HEK293 (cell line): ENCODE data around the gene AGAP3.

Experiments used
- CTCF ChIA-PET: fragments of 350-600 bp; formaldehyde crosslinking; extraction: SDS; loops from one replicate; lab custom pipeline; 2021; ENCODE audit warnings: antibody characterized with exemption; lab: Yijun Ruan, JAX
- POLR2A ChIA-PET: fragments of 300-600 bp; formaldehyde crosslinking; extraction: SDS; loops from one replicate; lab custom pipeline; 2020; ENCODE audit warnings: antibody characterized with exemption, inconsistent platforms; lab: Yijun Ruan, JAX
- H3K27ac ChIP-seq: fragments of 200-500 bp; sonication (Bioruptor generic); 2 replicates; pipeline ENCODE4 v1.5.1; 2014; ENCODE audit warnings: low read depth, low read length, control low read depth, inconsistent platforms; ENCODE audit errors: extremely low read depth
- H3K36me3 ChIP-seq, 2 experiments: fragments of 200-500 bp in 1 of 2; sonication (Bioruptor generic) in 1 of 2; 1 replicate in 1 of 2; 2 replicates in 1 of 2; pipeline ENCODE4 v1.5.1; 2014 to 2017; ENCODE audit warnings: inconsistent platforms in 2 of 2, low read length in 2 of 2; ENCODE audit not compliant: control insufficient read depth in 2 of 2, insufficient read depth in 1 of 2
- H3K4me1 ChIP-seq: fragments of 200-500 bp; sonication (Bioruptor generic); 2 replicates; pipeline ENCODE4 v1.5.1; 2014; ENCODE audit warnings: mild to moderate bottlenecking, low read length, inconsistent platforms; ENCODE audit not compliant: control insufficient read depth, insufficient read depth
- H3K4me3 ChIP-seq: 2 replicates; pipeline ENCODE4 v1.5.1; 2011; ENCODE audit warnings: low read depth, mild to moderate bottlenecking, control low read depth, low read length, moderate library complexity
- H3K9me3 ChIP-seq: fragments of 200-500 bp; sonication (Bioruptor generic); 2 replicates; pipeline ENCODE4 v1.5.1; 2014; ENCODE audit warnings: low read depth, low read length, inconsistent platforms; ENCODE audit not compliant: control insufficient read depth, insufficient read depth
- ZFHX2 ChIP-seq: fragments of 450-650 bp; formaldehyde crosslinking; conservative IDR thresholded peaks from 2 replicates; pipeline ENCODE4 v1.5.1; 2016; ENCODE audit warnings: missing biosample characterization, missing genetic modification characterization
- ZNF175 ChIP-seq: fragments of 450-650 bp; formaldehyde crosslinking; IDR thresholded peaks from 2 replicates; pipeline ENCODE4 v1.5.1; 2016; ENCODE audit warnings: missing biosample characterization, missing genetic modification characterization
- ZNF391 ChIP-seq: fragments of 450-650 bp; formaldehyde crosslinking; IDR thresholded peaks from 2 replicates; pipeline ENCODE4 v1.5.1; 2016; ENCODE audit warnings: low read depth, missing biosample characterization, missing genetic modification characterization, borderline replicate concordance
- ZNF530 ChIP-seq: fragments of 450-650 bp; formaldehyde crosslinking; IDR thresholded peaks from 2 replicates; pipeline ENCODE4 v1.5.1; 2016; ENCODE audit warnings: low read depth, missing biosample characterization, missing genetic modification characterization
- TF ChIP-seq, protein P1 (sequence below): fragments of 450-650 bp; formaldehyde crosslinking; IDR thresholded peaks from 2 replicates; pipeline ENCODE4 v1.5.1; 2016; ENCODE audit warnings: missing biosample characterization, missing genetic modification characterization, borderline replicate concordance
- TF ChIP-seq, protein P2 (sequence below): fragments of 450-650 bp; formaldehyde crosslinking; IDR thresholded peaks from 2 replicates; pipeline ENCODE4 v1.5.1; 2016; ENCODE audit warnings: missing biosample characterization, missing genetic modification characterization

The AGAP3 gene

DNA sequence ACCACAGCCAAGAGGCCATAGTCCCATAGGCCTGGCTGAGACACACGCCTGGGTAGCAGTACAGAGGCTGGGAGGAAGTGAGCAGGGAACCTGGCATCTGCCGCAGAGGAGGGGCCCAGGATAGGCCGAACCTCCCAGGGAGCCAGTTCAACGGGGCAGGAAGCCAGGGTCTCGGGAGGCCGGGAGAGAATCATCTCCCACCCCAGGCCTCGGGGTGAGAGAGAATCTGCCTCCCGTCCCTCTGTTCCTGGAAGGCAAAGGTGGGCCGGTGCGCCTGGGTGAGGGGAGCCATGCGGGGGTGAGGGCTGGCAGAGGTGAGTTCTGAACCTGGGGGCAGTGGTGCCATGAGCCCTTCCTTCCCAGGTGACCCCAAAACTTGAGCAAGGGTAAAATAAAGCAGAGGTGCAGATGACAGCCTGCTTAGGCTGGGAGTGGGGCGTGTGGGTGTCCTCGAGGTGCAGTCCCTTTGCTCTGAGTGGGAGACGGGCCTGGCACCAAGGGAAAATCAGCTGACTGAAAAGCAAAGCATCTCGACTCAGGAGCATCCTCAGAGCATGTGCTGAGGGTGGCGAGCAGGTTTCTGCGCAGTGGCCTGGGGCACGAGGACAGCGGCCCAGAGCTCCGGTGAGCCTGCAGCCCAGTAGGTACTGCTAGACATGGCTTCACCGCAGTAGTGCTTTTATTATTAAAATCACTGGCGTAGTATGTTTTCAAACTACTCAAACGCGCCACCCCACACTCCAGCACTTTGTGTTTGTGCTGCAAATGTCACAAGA is 15.5 kb downstream of the AGAP3 start:
- ChIA-PET CTCF (interaction anchor here (0.7 to 4.0 kb wide), 2 partner anchors 9 to 206 kb away, joined by 3 to 23 read pairs; no protein-coding TSS in a partner anchor), POLR2A (no interaction called here)
- H3K27ac ChIP-seq: no peak overlapping the region
- H3K4me3 ChIP-seq: no peak overlapping the region
- TF ChIP-seq, protein P1, sequence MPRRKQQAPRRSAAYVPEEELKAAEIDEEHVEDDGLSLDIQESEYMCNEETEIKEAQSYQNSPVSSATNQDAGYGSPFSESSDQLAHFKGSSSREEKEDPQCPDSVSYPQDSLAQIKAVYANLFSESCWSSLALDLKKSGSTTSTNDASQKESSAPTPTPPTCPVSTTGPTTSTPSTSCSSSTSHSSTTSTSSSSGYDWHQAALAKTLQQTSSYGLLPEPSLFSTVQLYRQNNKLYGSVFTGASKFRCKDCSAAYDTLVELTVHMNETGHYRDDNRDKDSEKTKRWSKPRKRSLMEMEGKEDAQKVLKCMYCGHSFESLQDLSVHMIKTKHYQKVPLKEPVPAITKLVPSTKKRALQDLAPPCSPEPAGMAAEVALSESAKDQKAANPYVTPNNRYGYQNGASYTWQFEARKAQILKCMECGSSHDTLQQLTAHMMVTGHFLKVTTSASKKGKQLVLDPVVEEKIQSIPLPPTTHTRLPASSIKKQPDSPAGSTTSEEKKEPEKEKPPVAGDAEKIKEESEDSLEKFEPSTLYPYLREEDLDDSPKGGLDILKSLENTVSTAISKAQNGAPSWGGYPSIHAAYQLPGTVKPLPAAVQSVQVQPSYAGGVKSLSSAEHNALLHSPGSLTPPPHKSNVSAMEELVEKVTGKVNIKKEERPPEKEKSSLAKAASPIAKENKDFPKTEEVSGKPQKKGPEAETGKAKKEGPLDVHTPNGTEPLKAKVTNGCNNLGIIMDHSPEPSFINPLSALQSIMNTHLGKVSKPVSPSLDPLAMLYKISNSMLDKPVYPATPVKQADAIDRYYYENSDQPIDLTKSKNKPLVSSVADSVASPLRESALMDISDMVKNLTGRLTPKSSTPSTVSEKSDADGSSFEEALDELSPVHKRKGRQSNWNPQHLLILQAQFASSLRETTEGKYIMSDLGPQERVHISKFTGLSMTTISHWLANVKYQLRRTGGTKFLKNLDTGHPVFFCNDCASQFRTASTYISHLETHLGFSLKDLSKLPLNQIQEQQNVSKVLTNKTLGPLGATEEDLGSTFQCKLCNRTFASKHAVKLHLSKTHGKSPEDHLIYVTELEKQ (tag by site-specific recombination): no peak
- TF ChIP-seq ZFHX2 (tag by site-specific recombination): 0 out of 2 replicates have a peak, but pooled peaks have one; percentile 28
- peaks cover 0 to 32% of the 10 kb centered on the region in 2 experiments; a peak in 2 of 3 replicates for H3K36me3 ChIP-seq
- H3K9me3 ChIP-seq: no peaks in the 10 kb centered on the region
- H3K4me1 ChIP-seq: no peaks in the 10 kb centered on the region

DNA sequence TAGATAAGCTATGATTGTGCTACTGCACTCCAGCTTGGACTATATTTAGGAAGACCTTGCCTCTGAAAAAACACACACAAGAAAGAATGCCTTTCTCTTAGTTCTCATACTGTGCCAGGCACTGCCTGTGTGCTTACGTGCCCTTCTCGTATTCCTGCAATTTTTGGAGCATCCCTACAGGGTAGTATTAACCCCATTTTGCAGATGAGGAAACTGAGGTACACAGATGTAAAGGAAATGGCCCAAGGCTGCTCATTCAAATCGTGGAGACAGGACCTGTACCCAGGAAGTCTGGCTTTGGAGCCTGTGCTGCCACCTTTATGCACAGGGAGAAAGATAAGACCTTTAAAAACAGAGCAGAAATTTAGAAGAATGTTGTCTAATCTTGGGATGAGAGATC is 16.7 kb downstream of the AGAP3 start:
- H3K4me1 ChIP-seq: no peaks in the 10 kb centered on the region
- no peak overlapping the region for H3K27ac ChIP-seq
- H3K9me3 ChIP-seq: no peaks in the 10 kb centered on the region
- H3K36me3 ChIP-seq: peaks cover 0 to 31% of the 10 kb centered on the region in 2 experiments; a peak in 2 of 3 replicates
- no peak for TF ChIP-seq ZNF175
- no peak for TF ChIP-seq ZNF530
- ChIA-PET CTCF (interaction anchor here (0.6 to 4.0 kb wide), 5 partner anchors 8 to 77 kb away, joined by 3 to 23 read pairs (median 3); no protein-coding TSS in a partner anchor), POLR2A (interaction anchor here (0.7 kb wide), 1 partner anchor 15 kb away, joined by 7 read pairs; no protein-coding TSS in a partner anchor)
- H3K4me3 ChIP-seq: no peak overlapping the region

DNA sequence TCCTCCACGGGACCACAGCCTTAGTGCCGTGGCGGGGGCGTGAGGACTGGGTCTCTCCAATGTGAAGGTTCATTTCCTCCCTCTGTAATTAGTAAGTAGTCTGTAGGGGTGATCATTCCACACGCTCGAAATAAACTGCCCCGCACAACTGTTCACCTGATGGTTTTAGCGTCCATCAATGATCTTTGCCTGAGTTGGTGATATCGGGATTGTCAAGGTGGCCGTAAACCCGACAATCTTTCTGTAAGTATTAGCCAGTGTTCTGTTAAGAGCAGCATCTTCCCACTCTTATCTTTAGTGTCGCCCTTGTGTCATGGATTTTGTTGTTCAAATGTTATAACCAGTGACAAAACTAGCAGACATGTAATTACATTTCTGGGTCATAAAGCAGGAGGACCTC is 17.7 kb downstream of the AGAP3 start:
- Histone ChIP-seq H3K4me1 (no peaks in the 10 kb centered on the region), H3K4me3 (no peak overlapping the region), H3K36me3 (peaks cover 0 to 31% of the 10 kb centered on the region in 2 experiments; a peak in 2 of 3 replicates), H3K9me3 (no peaks in the 10 kb centered on the region), H3K27ac (no peak overlapping the region)
- CTCF ChIA-PET: interaction anchor here (0.6 to 1.5 kb wide), 5 partner anchors 13 to 662 kb away, joined by 3 to 4 read pairs (median 3); partner anchors contain the start of gene GBX1
- POLR2A ChIA-PET: no interaction called here
- no peak for TF ChIP-seq ZNF391 (tag by site-specific recombination)
- TF ChIP-seq, protein P2, sequence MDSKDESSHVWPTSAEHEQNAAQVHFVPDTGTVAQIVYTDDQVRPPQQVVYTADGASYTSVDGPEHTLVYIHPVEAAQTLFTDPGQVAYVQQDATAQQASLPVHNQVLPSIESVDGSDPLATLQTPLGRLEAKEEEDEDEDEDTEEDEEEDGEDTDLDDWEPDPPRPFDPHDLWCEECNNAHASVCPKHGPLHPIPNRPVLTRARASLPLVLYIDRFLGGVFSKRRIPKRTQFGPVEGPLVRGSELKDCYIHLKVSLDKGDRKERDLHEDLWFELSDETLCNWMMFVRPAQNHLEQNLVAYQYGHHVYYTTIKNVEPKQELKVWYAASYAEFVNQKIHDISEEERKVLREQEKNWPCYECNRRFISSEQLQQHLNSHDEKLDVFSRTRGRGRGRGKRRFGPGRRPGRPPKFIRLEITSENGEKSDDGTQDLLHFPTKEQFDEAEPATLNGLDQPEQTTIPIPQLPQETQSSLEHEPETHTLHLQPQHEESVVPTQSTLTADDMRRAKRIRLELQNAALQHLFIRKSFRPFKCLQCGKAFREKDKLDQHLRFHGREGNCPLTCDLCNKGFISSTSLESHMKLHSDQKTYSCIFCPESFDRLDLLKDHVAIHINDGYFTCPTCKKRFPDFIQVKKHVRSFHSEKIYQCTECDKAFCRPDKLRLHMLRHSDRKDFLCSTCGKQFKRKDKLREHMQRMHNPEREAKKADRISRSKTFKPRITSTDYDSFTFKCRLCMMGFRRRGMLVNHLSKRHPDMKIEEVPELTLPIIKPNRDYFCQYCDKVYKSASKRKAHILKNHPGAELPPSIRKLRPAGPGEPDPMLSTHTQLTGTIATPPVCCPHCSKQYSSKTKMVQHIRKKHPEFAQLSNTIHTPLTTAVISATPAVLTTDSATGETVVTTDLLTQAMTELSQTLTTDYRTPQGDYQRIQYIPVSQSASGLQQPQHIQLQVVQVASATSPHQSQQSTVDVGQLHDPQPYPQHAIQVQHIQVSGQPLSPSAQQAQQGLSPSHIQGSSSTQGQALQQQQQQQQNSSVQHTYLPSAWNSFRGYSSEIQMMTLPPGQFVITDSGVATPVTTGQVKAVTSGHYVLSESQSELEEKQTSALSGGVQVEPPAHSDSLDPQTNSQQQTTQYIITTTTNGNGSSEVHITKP (tag by site-specific recombination): peak; percentile 62; the same call in 1 of the 2 replicates
